OCI-LY7 (cell line): Measurements from ENCODE around the gene ARMC9. TPM values are rescaled to one million over a fixed set of nuclear protein-coding genes. Genes with fewer than 3 reads are reported as not detected.
"Not testable (repeated sequence)": the region's sequence is repeated elsewhere in the genome, so short reads cannot be mapped to it uniquely, and the experiment has no call there.

Source experiments
- BruUV-seq: library from RNA; stranded (reverse); fragments of 400-500 nt; replicated peaks from 2 replicates; lab custom pipeline; 2021; lab: Mats Ljungman, UMichigan
- CTCF ChIA-PET: fragments of 300-600 bp; sonication (Branson Sonifier 250); formaldehyde crosslinking; loops from one replicate; lab custom pipeline; 2022; ENCODE audit warnings: antibody characterized with exemption; ENCODE audit not compliant: unreplicated experiment; lab: Charles Lee
- POLR2A ChIA-PET: fragments of 300-600 bp; sonication (Branson Sonifier 250); formaldehyde crosslinking; loops from one replicate; lab custom pipeline; 2022; ENCODE audit warnings: antibody characterized with exemption; lab: Charles Lee
- DNase-seq: peaks from one replicate; pipeline ENCODE4 v3.0.0-alpha.2; 2015; ENCODE audit warnings: low spot score
- H2AFZ ChIP-seq: fragments of 200-600 bp; sonication (generic), shearing (Covaris generic); 2 replicates; pipeline ENCODE4 v1.6.1; 2014; ENCODE audit warnings: mild to moderate bottlenecking, antibody characterized with exemption, low read length, moderate library complexity
- H3K27ac ChIP-seq: fragments of 200-600 bp; sonication (generic); 2 replicates; pipeline ENCODE4 v1.5.1; 2014; ENCODE audit warnings: mixed run types, low read depth, mild to moderate bottlenecking, moderate library complexity, low read length, inconsistent platforms; ENCODE audit not compliant: poor library complexity, severe bottlenecking
- H3K36me3 ChIP-seq: fragments of 200-600 bp; sonication (generic); 2 replicates; pipeline ENCODE4 v1.6.1; 2014; ENCODE audit warnings: mild to moderate bottlenecking, antibody characterized with exemption, low read length, moderate library complexity, mixed read lengths; ENCODE audit not compliant: insufficient read depth
- H3K4me1 ChIP-seq: fragments of 200-600 bp; sonication (generic); 2 replicates; pipeline ENCODE4 v1.5.1; 2014; ENCODE audit warnings: mild to moderate bottlenecking, low read length; ENCODE audit not compliant: insufficient read depth, poor library complexity, severe bottlenecking
- H3K4me2 ChIP-seq: fragments of 200-600 bp; sonication (generic); 2 replicates; pipeline ENCODE4 v1.6.1; 2014; ENCODE audit warnings: mild to moderate bottlenecking, low read length
- H3K4me3 ChIP-seq: fragments of 200-600 bp; sonication (generic); 2 replicates; pipeline ENCODE4 v1.5.1; 2014; ENCODE audit warnings: mild to moderate bottlenecking, low read depth, low read length; ENCODE audit not compliant: poor library complexity, severe bottlenecking
- H3K79me2 ChIP-seq: fragments of 200-600 bp; sonication (generic); 2 replicates; pipeline ENCODE4 v1.6.1; 2016; ENCODE audit warnings: low read depth, mild to moderate bottlenecking, low read length, moderate library complexity, mixed read lengths; ENCODE audit not compliant: insufficient read depth
- H3K9me2 ChIP-seq: fragments of 200-600 bp; sonication (generic); 2 replicates; pipeline ENCODE4 v1.6.1; 2016; ENCODE audit warnings: mild to moderate bottlenecking, low read length, mixed read lengths; ENCODE audit not compliant: insufficient read depth
- H3K9me3 ChIP-seq: fragments of 200-600 bp; sonication (generic); 2 replicates; pipeline ENCODE4 v1.6.1; 2014; ENCODE audit warnings: mild to moderate bottlenecking, mixed run types, low read length, mixed read lengths
- H4K20me1 ChIP-seq: fragments of 200-600 bp; sonication (generic); 2 replicates; pipeline ENCODE4 v1.6.1; 2014; ENCODE audit warnings: mild to moderate bottlenecking, antibody characterized with exemption, low read length, moderate library complexity, mixed read lengths; ENCODE audit not compliant: insufficient read depth
- EZH2phosphoT487 ChIP-seq: fragments of 200-600 bp; sonication (generic); IDR thresholded peaks from 2 replicates; pipeline ENCODE4 v1.6.1; 2018; ENCODE audit warnings: low read depth, borderline replicate concordance, mild to moderate bottlenecking, mixed run types, antibody characterized with exemption, low read length, moderate library complexity, mixed read lengths
- intact Hi-C: fragments of 100-400 bp; cut with micrococcal nuclease; formaldehyde crosslinking; loops from one replicate; pipeline ENCODE4 v1.10.0; 2022; ENCODE audit not compliant: unreplicated experiment
- total RNA-seq, 2 experiments: library from RNA; depleted of rRNA in 1 of 2; stranded (reverse); fragments of >200 nt in 1 of 2; shearing (Covaris generic) in 1 of 2; gene quantifications; 2 replicates each; pipeline ENCODE4 v1.2.3, GENCODE V29; 2014 to 2022
- TF ChIP-seq, protein P1 (sequence below): fragments of 200-600 bp; sonication (generic); conservative IDR thresholded peaks from 2 replicates; pipeline ENCODE4 v1.5.1; 2014; ENCODE audit warnings: mild to moderate bottlenecking, antibody characterized with exemption, low read length, moderate library complexity, mixed read lengths

ARMC9 gene
- total RNA-seq, 2 experiments from 2014 or later: 6.6 to 12.2 TPM

DNA sequence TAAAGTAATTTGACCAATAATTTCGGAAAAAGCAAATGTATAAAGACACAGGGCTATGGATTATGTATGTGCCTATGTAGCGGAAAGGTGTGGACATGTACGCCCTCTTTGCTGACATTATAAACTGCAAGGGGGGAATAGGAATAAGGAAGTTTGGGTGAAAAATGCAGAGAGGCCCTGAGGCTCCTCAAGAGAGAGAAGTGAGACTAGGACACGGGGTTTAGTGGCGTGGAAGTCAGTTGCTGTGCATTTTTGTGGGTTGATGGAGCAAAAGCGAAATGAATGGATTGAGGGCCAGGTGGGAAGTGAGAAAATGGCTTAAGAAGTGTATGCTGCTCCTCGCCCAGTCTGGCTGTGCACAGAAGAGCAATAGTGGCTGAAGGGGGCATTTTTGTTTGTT lies 100.8 kb downstream of the ARMC9 start:
- Histone ChIP-seq H3K27ac (peak overlapping the region; percentile 41), H3K4me3 (no peak overlapping the region), H2AFZ (peak overlapping the region; percentile 80), H3K9me3 (no peaks in the 10 kb centered on the region), H4K20me1 (no peaks in the 10 kb centered on the region), H3K36me3 (no peaks in the 10 kb centered on the region), H3K79me2 (no peaks in the 10 kb centered on the region), H3K4me1 (peaks cover 36% of the 10 kb centered on the region), H3K4me2 (peak overlapping the region; percentile 50), H3K9me2 (no peaks in the 10 kb centered on the region)
- peak; percentile 44 for DNase-seq
- intact Hi-C loops: loop anchor here (5.0 kb wide), 1 partner anchor 72 kb away; no protein-coding TSS in a partner anchor
- POLR2A ChIA-PET: interaction anchor here (0.6 to 1.8 kb wide), 6 partner anchors 9 to 463 kb away, joined by 3 to 14 read pairs (median 4); no protein-coding TSS in a partner anchor
- TF ChIP-seq, protein P1, sequence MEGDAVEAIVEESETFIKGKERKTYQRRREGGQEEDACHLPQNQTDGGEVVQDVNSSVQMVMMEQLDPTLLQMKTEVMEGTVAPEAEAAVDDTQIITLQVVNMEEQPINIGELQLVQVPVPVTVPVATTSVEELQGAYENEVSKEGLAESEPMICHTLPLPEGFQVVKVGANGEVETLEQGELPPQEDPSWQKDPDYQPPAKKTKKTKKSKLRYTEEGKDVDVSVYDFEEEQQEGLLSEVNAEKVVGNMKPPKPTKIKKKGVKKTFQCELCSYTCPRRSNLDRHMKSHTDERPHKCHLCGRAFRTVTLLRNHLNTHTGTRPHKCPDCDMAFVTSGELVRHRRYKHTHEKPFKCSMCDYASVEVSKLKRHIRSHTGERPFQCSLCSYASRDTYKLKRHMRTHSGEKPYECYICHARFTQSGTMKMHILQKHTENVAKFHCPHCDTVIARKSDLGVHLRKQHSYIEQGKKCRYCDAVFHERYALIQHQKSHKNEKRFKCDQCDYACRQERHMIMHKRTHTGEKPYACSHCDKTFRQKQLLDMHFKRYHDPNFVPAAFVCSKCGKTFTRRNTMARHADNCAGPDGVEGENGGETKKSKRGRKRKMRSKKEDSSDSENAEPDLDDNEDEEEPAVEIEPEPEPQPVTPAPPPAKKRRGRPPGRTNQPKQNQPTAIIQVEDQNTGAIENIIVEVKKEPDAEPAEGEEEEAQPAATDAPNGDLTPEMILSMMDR: peak; percentile 47
- no peak for TF ChIP-seq EZH2phosphoT487
- BruUV-seq: no TSS peak
- CTCF ChIA-PET: interaction anchor here (1.1 to 1.3 kb wide), 3 partner anchors 62 to 107 kb away, joined by 3 read pairs; no protein-coding TSS in a partner anchor

DNA sequence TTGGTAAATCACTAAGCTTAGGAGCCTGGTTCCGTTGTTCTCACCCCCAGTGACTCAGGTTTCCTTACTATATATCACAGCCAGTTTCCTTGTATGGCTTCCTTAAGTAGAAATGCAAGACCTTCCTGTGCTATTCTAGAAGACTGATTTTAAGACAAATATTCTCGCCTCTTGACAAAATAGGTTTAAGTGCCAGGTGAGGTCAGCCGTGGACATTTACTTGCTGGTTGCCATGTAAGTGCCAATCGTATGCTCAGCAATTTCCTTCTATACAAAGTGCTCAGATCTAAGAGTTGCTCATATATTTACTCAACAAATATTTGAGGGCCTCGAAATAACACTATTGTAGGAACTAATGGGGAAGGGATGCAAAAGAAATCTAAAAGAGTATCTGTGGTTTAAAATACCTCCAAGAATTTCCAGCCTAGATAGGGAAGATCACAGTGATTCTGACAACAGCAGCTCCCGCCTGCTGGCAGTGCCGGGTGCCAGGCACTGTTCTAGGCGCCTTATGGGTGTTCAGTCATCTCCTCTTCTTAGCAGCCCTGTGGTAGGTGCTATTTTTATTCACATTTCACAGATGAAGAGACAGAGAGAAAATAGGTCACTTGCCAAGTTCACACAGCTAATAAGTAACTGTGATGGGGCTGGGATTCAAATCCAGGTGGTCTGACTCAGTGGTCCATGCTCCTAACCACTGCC lies 101.7 kb downstream of the ARMC9 start:
- Histone ChIP-seq H3K27ac (peak overlapping the region; percentile 41), H3K79me2 (no peaks in the 10 kb centered on the region), H3K4me2 (peak overlapping the region; percentile 50), H3K4me1 (peaks cover 36% of the 10 kb centered on the region), H3K4me3 (no peak overlapping the region), H4K20me1 (no peaks in the 10 kb centered on the region), H3K9me3 (no peaks in the 10 kb centered on the region), H3K9me2 (no peaks in the 10 kb centered on the region), H2AFZ (peak overlapping the region; percentile 80; the same call in 1 of the 2 replicates), H3K36me3 (no peaks in the 10 kb centered on the region)
- CTCF ChIA-PET: no interaction called here
- no TSS peak for BruUV-seq
- TF ChIP-seq EZH2phosphoT487: no peak
- TF ChIP-seq, protein P1: no peak
- intact Hi-C loops: no loop called here
- POLR2A ChIA-PET: interaction anchor here (0.6 to 1.5 kb wide), 4 partner anchors 11 to 462 kb away, joined by 3 to 14 read pairs (median 4); no protein-coding TSS in a partner anchor
- no peak for DNase-seq

DNA sequence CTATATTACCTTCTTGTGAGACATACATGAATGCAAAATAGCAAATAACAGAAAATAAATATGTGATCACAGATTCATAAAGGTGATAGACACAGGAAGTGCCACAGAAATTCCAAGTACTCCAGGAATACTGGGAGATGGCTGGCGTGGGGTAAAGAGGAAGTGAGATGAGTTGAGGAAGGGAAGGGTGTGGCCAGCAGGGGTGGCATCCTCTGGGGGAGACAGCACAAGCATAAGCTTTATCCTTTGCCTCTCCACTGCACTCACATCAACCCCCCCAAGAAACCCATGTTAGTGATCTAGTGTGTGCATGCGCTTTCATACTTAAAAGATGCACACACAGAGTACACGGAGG lies 102.3 kb downstream of the ARMC9 start:
- peak; percentile 24 for DNase-seq
- H2AFZ ChIP-seq: peak overlapping the region; percentile 80; the same call in 1 of the 2 replicates
- peak overlapping the region; percentile 50 for H3K4me2 ChIP-seq
- BruUV-seq: no TSS peak
- no peak overlapping the region for H3K27ac ChIP-seq
- no peaks in the 10 kb centered on the region for H4K20me1 ChIP-seq
- ChIA-PET POLR2A (no interaction called here), CTCF (no interaction called here)
- intact Hi-C loops: no loop called here
- no peak for TF ChIP-seq EZH2phosphoT487
- TF ChIP-seq, protein P1: no peak
- no peaks in the 10 kb centered on the region for H3K36me3 ChIP-seq
- peaks cover 36% of the 10 kb centered on the region for H3K4me1 ChIP-seq
- H3K4me3 ChIP-seq: no peak overlapping the region
- no peaks in the 10 kb centered on the region for H3K9me3 ChIP-seq
- no peaks in the 10 kb centered on the region for H3K79me2 ChIP-seq
- H3K9me2 ChIP-seq: no peaks in the 10 kb centered on the region

DNA sequence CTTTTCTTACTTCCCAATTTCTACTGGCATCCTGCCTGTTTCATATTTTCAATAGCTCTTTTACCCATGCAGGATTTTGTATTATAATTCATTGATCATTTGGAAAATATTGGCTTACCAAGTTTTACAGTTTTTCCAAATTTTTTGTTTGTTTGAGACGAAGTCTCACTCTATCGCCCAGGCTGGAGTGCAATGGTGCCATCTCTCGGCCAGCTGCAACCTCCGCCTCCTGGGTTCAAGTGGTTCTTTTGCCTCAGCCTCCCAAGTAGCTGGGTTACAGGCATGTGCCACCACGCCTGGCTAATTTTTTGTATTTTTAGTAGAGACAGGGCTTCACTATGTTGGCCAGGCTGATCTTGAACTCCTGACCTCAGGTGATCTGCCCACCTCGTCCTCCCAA lies 105.8 kb downstream of the ARMC9 start:
- peaks cover 22% of the 10 kb centered on the region for H3K4me1 ChIP-seq
- DNase-seq, H3K9me2 ChIP-seq, H4K20me1 ChIP-seq, H3K9me3 ChIP-seq, H2AFZ ChIP-seq, H3K4me2 ChIP-seq, POLR2A ChIA-PET, H3K4me3 ChIP-seq, CTCF ChIA-PET, intact Hi-C loops, H3K36me3 ChIP-seq, BruUV-seq, H3K79me2 ChIP-seq, H3K27ac ChIP-seq: not testable (repeated sequence)
